Right lobe of liver (tissue), 6 donors: ENCODE results near the gene ADIRF. TPM values are rescaled to one million over a fixed set of nuclear protein-coding genes. Genes with fewer than 3 reads are reported as not detected.

ENCODE experiments used
- ATAC-seq, 4 donors: fragments of 200-7000 bp; cut with Tn5 transposase; one replicate each; pipeline ENCODE4 v1.9.1; 2020; ENCODE audit warnings: mild to moderate bottlenecking in 4 of 4, moderate library complexity in 4 of 4
- DNase-seq, 3 donors: peaks; one replicate each; pipeline ENCODE4 v3.0.0-alpha.2; 2020
- H3K27ac ChIP-seq, 3 donors: fragments of 200-600 bp; one replicate each; pipeline ENCODE4 v1.8.0; 2022
- H3K27me3 ChIP-seq, 2 donors: fragments of 200-600 bp; one replicate each; pipeline ENCODE4 v1.8.0; 2022
- H3K36me3 ChIP-seq, 4 donors: fragments of 200-600 bp; sonication (generic) in 1 of 4; one replicate each; pipeline versions ENCODE4 v1.5.1 to v1.8.0; 2017 to 2022; ENCODE audit warnings: control low read depth in 1 of 4
- H3K4me1 ChIP-seq, 4 donors: fragments of 200-600 bp; sonication (generic) in 1 of 4; one replicate each; pipeline versions ENCODE4 v1.5.1 to v1.8.0; 2017 to 2022; ENCODE audit warnings: control low read depth in 1 of 4
- H3K4me3 ChIP-seq, 3 donors: fragments of 200-600 bp; one replicate each; pipeline ENCODE4 v1.8.0; 2022
- H3K9me3 ChIP-seq, 4 donors: fragments of 200-600 bp; sonication (generic) in 1 of 4; one replicate each; pipeline versions ENCODE4 v1.5.1 to v1.8.0; 2017 to 2022; ENCODE audit warnings: control low read depth in 1 of 4
- POLR2A ChIP-seq: fragments of 450-650 bp; IDR thresholded peaks from one replicate; pipeline ENCODE4 v1.6.1; 2017; ENCODE audit warnings: antibody characterized with exemption, mild to moderate bottlenecking
- WGBS: methylation state at CpG from one replicate; pipeline ENCODE4 v1.1.6; 2018; ENCODE audit warnings: low coverage, low lambda C conversion rate; ENCODE audit not compliant: insufficient coverage; ENCODE audit errors: missing lambda C conversion rate; 5-methylcytosine and 5-hydroxymethylcytosine counted together
- intact Hi-C, 2 donors: fragments of 100-400 bp; cut with DNase I; formaldehyde crosslinking; loops; one replicate each; pipeline versions ENCODE4 v1.11.2 to v1.14.1; 2022
- long read RNA-seq: library from polyadenylated mRNA; unstranded; transcript quantifications from one replicate; pipeline ENCODE4 v2.0.0, GENCODE V29; 2019
- total RNA-seq, 6 experiments: library from RNA; depleted of rRNA in 2 of 6; stranded (reverse); fragments of >200 nt in 2 of 6; fragmentation: NEBNext Ultra II Directional in 3 of 6; extraction: Animal tissue kit (Norgen Biotek cat#: 25700) in 3 of 6; gene quantifications; one replicate each; pipeline versions ENCODE4 v1.1.0 to v1.2.4, GENCODE V29; 2016 to 2023
- TF ChIP-seq, protein P1 (sequence below), 4 donors: fragments of 200-600 bp in 3 of 4; fragments of 450-650 bp in 1 of 4; IDR thresholded peaks; one replicate each; pipeline versions ENCODE4 v1.5.1 to v1.8.0; 2016 to 2022; ENCODE audit warnings: antibody characterized with exemption in 4 of 4, mild to moderate bottlenecking in 2 of 4
- donor health status: DM: no; HTN: yes; CAD: no.
- donor health status: DM: no; HTN: no; CAD: no.
- donor health status: DM: no; HTN: no; CAD: no.
- donor health status: DM: no; HTN: yes; CAD: no.
- donor health status: DM: no; HTN: yes; CAD: no.

Gene ADIRF
- total RNA-seq: 10 to 100 TPM; 11.1 to 77.6 (median 28.6) TPM
- long read RNA-seq, transcript ADIRF-201 (3 exons, 917 nt): major isoform, 62 of 64 reads
- long read RNA-seq, partial matches to known transcripts: 0 of 64 reads
- long read RNA-seq, other reads (novel, unspliced or antisense): 0 of 64 reads

DNA sequence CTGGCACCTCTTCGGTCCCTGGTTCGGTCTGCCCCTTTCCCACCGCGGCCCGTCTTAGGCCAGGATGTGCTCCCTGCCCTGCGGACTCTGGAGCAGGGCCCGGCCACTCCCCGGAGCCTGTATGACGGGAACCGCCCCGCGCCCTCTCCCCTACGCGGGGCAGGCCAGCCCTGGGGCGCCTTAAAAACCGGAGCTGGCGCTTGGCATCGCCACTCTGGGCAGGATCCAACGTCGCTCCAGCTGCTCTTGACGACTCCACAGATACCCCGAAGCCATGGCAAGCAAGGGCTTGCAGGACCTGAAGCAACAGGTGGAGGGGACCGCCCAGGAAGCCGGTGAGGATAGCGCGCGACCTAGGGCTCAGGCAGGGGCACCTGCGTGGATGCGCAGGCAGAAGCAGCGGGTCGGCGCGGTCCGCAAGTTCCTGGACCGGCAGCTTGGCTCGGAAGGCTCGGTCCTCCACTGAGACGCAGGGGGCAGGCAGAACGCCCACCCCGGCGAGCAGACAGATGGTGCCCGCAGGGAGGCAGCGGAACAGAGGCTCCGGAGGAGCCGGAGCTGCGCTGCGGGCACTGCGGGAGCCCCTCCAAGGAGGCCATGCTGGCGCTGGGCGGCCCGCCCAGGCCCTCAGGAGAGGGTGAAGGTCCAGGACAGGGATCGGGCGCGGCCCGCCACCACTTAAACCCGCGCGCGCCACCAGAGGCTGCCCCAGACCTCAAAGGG is at the start of gene ADIRF:
TSS of gene ADIRF (plus strand) at position 212 of the 723 bp plus-strand sequence. CDS start at position 275, 63 bp downstream.
- Histone ChIP-seq H3K27me3 (no peaks in the 10 kb centered on the region), H3K36me3 (no peaks in the 10 kb centered on the region), H3K9me3 (no peaks in the 10 kb centered on the region), H3K27ac (peak within 1 kb of the TSS in 1 of 3 donors; percentile 63), H3K4me3 (peak within 1 kb of the TSS; percentile 34 to 54 (median 38)), H3K4me1 (peaks cover 0 to 15% (median 0%) of the 10 kb centered on the region in 4 donors)
- ATAC-seq: peak; percentile 50 to 71 (median 59)
- TF ChIP-seq, protein P1, sequence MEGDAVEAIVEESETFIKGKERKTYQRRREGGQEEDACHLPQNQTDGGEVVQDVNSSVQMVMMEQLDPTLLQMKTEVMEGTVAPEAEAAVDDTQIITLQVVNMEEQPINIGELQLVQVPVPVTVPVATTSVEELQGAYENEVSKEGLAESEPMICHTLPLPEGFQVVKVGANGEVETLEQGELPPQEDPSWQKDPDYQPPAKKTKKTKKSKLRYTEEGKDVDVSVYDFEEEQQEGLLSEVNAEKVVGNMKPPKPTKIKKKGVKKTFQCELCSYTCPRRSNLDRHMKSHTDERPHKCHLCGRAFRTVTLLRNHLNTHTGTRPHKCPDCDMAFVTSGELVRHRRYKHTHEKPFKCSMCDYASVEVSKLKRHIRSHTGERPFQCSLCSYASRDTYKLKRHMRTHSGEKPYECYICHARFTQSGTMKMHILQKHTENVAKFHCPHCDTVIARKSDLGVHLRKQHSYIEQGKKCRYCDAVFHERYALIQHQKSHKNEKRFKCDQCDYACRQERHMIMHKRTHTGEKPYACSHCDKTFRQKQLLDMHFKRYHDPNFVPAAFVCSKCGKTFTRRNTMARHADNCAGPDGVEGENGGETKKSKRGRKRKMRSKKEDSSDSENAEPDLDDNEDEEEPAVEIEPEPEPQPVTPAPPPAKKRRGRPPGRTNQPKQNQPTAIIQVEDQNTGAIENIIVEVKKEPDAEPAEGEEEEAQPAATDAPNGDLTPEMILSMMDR (IDR thresholded peaks at IDR 0.05): no peak
- no peak for TF ChIP-seq POLR2A
- DNase-seq: peak; percentile 68 to 75 (median 73)
- intact Hi-C loops: no loop called here
- 4% methylated on average over 8 of the region's 59 CpGs for WGBS

DNA sequence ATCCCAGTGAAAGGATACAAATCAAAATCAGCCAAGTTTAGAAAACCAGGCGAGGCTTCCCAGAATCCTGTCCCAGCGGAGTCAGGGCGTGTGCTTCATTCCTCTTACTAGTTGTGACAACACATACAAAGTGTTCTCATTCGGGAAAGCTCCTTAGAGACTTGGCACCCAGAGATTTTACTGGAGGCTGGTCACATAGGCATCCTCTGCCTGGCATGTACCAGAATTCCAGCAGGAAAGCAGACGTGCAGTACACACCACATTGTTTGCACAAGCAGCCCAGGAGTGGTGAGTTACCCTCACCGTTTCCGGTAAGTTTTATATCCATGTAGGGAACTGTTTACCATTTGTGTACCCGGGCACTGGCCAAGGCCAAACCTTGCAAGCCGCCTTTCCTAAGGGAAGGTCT is 45.7 kb upstream of the ADIRF start:
- 83% methylated on average over 8 of the region's 9 CpGs for WGBS

DNA sequence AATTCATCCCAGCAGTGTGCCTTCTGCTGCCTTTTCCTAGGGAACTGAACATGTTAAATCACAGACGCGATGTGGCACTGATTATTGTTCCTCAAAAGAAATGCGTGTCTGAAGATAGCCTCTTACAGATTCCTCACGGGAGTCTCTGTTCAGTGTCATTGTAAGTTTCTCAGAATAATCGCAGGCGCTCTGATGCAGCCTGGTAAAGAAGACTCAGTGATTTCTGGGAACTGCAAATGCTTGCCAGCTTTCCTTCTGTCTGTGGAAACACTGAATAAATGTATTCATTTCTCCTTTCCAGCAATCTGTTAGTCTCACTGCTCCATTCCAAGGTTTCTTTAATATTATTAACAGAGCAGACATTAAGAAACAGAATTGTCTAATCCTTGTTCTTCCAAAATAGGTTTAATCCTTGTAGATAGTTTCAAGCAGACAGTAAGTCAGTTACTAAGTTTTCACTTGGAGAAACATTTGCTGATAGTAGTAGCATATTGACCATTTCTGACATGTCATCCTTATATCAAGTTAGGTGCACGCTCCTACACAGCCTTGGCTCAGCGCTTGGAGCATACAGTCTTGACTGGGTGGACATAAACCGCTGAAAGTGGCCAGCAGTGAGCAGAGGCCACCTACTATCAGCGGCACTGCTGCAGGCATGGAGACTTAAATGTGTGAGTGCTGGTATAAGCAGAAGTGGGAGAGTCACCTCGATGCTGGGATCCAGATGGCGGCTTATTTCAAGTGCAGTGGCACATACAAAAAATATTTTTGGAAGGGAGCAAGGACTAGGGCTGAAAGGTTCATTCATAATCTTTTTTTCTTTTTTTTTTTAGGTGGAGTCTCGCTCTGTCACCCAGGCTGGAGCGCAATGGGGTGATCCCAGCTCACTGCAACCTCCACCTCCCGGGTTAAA is 38.6 kb upstream of the ADIRF start:
- peaks cover 0 to 8% (median 3%) of the 10 kb centered on the region in 4 donors for H3K4me1 ChIP-seq
- intact Hi-C loops: no loop called here
- ATAC-seq (no peak), DNase-seq (peak in 1 of 3 donors; percentile 34)
- H3K4me3 ChIP-seq: no peak overlapping the region
- TF ChIP-seq POLR2A: no peak
- TF ChIP-seq, protein P1 (IDR thresholded peaks at IDR 0.05): no peak
- WGBS: 83% methylated on average over 9 of the region's 15 CpGs
- no peaks in the 10 kb centered on the region for H3K27me3 ChIP-seq
- H3K27ac ChIP-seq: no peak overlapping the region
- no peaks in the 10 kb centered on the region for H3K9me3 ChIP-seq
- H3K36me3 ChIP-seq: peaks cover 0 to 7% (median 1%) of the 10 kb centered on the region in 4 donors

More for the DNA sequence above, 45.7 kb upstream of the ADIRF start:
- no peak overlapping the region for H3K27ac ChIP-seq
- intact Hi-C loops: no loop called here
- no peak for ATAC-seq
- H3K4me1 ChIP-seq: no peaks in the 10 kb centered on the region
- no peaks in the 10 kb centered on the region for H3K9me3 ChIP-seq
- no peak for DNase-seq
- no peaks in the 10 kb centered on the region for H3K27me3 ChIP-seq
- H3K4me3 ChIP-seq: no peak overlapping the region
- H3K36me3 ChIP-seq: peaks cover 0 to 26% (median 2%) of the 10 kb centered on the region in 4 donors
- TF ChIP-seq, protein P1 (IDR thresholded peaks at IDR 0.05): no peak
- no peak for TF ChIP-seq POLR2A

DNA sequence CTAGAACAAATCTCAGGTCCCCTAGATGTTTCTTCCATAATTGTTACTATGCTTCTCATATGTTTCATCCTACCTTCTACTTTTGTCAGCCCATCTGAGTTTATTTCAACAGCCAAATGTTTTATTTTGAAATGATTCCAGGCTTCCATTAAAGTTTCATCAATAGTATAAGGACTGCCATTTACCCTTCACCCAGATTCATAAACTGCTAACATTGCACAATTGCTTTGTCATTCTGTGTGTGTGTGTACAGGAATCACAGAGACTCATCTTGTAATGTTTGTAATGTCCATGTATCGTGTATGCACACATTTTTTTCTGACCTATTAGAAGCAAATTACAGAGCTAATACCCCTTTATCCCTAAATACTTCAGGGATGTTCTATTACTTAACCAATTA is 36.4 kb upstream of the ADIRF start:
- Histone ChIP-seq H3K27me3 (no peaks in the 10 kb centered on the region), H3K4me3 (no peak overlapping the region), H3K9me3 (no peaks in the 10 kb centered on the region), H3K36me3 (peaks cover 0 to 3% (median 1%) of the 10 kb centered on the region in 4 donors), H3K4me1 (peaks cover 0 to 9% (median 3%) of the 10 kb centered on the region in 4 donors), H3K27ac (peak overlapping the region in 2 of 3 donors; percentile 45 to 64)
- intact Hi-C loops: no loop called here
- TF ChIP-seq POLR2A: no peak
- TF ChIP-seq, protein P1 (IDR thresholded peaks at IDR 0.05): no peak
- ATAC-seq: peak; percentile 80 to 87 (median 86)
- DNase-seq: no peak
- WGBS: 21% methylated on average over 1 of the region's 1 CpG
